IPS-18a (cell line): ENCODE measurements around the gene FAAP20.
A peak's percentile ranks its signal among the peaks of the same experiment; 100 is the strongest.

Source experiments
- H3K27ac ChIP-seq: one replicate; pipeline ENCODE4 v1.5.1; 2013; ENCODE audit warnings: low read length
- H3K27me3 ChIP-seq: one replicate; pipeline ENCODE4 v1.6.1; 2013; ENCODE audit warnings: mild to moderate bottlenecking, low read length; ENCODE audit not compliant: control insufficient read depth, insufficient read depth
- H3K36me3 ChIP-seq: one replicate; pipeline ENCODE4 v1.6.1; 2013; ENCODE audit warnings: low read depth, low read length; ENCODE audit not compliant: control insufficient read depth
- H3K4me1 ChIP-seq: one replicate; pipeline ENCODE4 v1.6.1; 2013; ENCODE audit warnings: low read depth, low read length; ENCODE audit not compliant: control insufficient read depth
- H3K4me3 ChIP-seq: one replicate; pipeline ENCODE4 v1.5.1; 2013; ENCODE audit warnings: low read length
- H3K9ac ChIP-seq: one replicate; pipeline ENCODE4 v1.6.1; 2013; ENCODE audit warnings: mild to moderate bottlenecking, low read length, moderate library complexity
- H3K9me3 ChIP-seq: one replicate; pipeline ENCODE4 v1.6.1; 2013; ENCODE audit warnings: low read depth, low read length; ENCODE audit not compliant: control insufficient read depth

Gene FAAP20

GRCh38 chr1:2228157-2228594 lies 33.6 kb upstream of the FAAP20 start, which contains the start of gene SKI:
TSS of gene SKI (plus strand) at chr1:2228319. CDS start at chr1:2228767, 448 bp downstream.
- Histone ChIP-seq H3K36me3 (no peaks in the 10 kb centered on the region), H3K9ac (peak within 1 kb of the TSS; percentile 56), H3K4me1 (peaks cover 10% of the 10 kb centered on the region), H3K9me3 (no peaks in the 10 kb centered on the region), H3K27me3 (no peaks in the 10 kb centered on the region), H3K4me3 (peak within 1 kb of the TSS; percentile 76), H3K27ac (no peak within 1 kb of the TSS)

GRCh38 chr1:2227346-2228156 lies 33.0 kb upstream of the FAAP20 start:
- Histone ChIP-seq H3K9me3 (no peaks in the 10 kb centered on the region), H3K4me1 (peaks cover 10% of the 10 kb centered on the region), H3K4me3 (peak overlapping the region; percentile 49), H3K27me3 (no peaks in the 10 kb centered on the region), H3K27ac (no peak overlapping the region), H3K36me3 (no peaks in the 10 kb centered on the region), H3K9ac (peak overlapping the region; percentile 56)

GRCh38 chr1:2226525-2227345 lies 32.2 kb upstream of the FAAP20 start:
- no peaks in the 10 kb centered on the region for H3K36me3 ChIP-seq
- H3K9ac ChIP-seq = peak overlapping the region; percentile 56
- peaks cover 8% of the 10 kb centered on the region for H3K4me1 ChIP-seq
- H3K27me3 ChIP-seq = no peaks in the 10 kb centered on the region
- H3K9me3 ChIP-seq = no peaks in the 10 kb centered on the region
- H3K27ac ChIP-seq = no peak overlapping the region
- peak overlapping the region; percentile 49 for H3K4me3 ChIP-seq

- Histone ChIP-seq H3K27me3 (no peaks in the 10 kb centered on the region), H3K27ac (no peak overlapping the region), H3K4me3 (no peak overlapping the region), H3K36me3 (no peaks in the 10 kb centered on the region), H3K4me1 (no peaks in the 10 kb centered on the region), H3K9me3 (no peaks in the 10 kb centered on the region), H3K9ac (no peak overlapping the region)
These were observed 30.3 kb upstream of the FAAP20 start for GRCh38 chr1:2224631-2225428.

- Histone ChIP-seq H3K4me1 (no peaks in the 10 kb centered on the region), H3K4me3 (no peak overlapping the region), H3K9ac (no peak overlapping the region), H3K36me3 (no peaks in the 10 kb centered on the region), H3K27ac (no peak overlapping the region), H3K9me3 (no peaks in the 10 kb centered on the region), H3K27me3 (no peaks in the 10 kb centered on the region)
These were observed 29.6 kb upstream of the FAAP20 start for GRCh38 chr1:2224170-2224584.

- Histone ChIP-seq H3K4me3 (no peak overlapping the region), H3K27me3 (no peaks in the 10 kb centered on the region), H3K36me3 (no peaks in the 10 kb centered on the region), H3K27ac (no peak overlapping the region), H3K9ac (no peak overlapping the region), H3K4me1 (no peaks in the 10 kb centered on the region), H3K9me3 (no peaks in the 10 kb centered on the region)
These were observed 26.7 kb upstream of the FAAP20 start for GRCh38 chr1:2221271-2221670.

- H3K27ac ChIP-seq = no peak overlapping the region
- H3K27me3 ChIP-seq = no peaks in the 10 kb centered on the region
- H3K4me1 ChIP-seq = peaks cover 7% of the 10 kb centered on the region
- H3K9ac ChIP-seq = no peak overlapping the region
- H3K36me3 ChIP-seq = no peaks in the 10 kb centered on the region
- H3K9me3 ChIP-seq = no peaks in the 10 kb centered on the region
- no peak overlapping the region for H3K4me3 ChIP-seq
These were observed 22.1 kb upstream of the FAAP20 start for GRCh38 chr1:2216767-2217058.

GRCh38 chr1:2215909-2216766 lies 21.6 kb upstream of the FAAP20 start:
- H3K4me3 ChIP-seq = no peak overlapping the region
- H3K9me3 ChIP-seq = no peaks in the 10 kb centered on the region
- no peak overlapping the region for H3K9ac ChIP-seq
- H3K27ac ChIP-seq = no peak overlapping the region
- peaks cover 7% of the 10 kb centered on the region for H3K4me1 ChIP-seq
- no peaks in the 10 kb centered on the region for H3K27me3 ChIP-seq
- H3K36me3 ChIP-seq = no peaks in the 10 kb centered on the region

GRCh38 chr1:2215329-2215728 lies 20.8 kb upstream of the FAAP20 start:
- Histone ChIP-seq H3K4me3 (no peak overlapping the region), H3K36me3 (no peaks in the 10 kb centered on the region), H3K9me3 (no peaks in the 10 kb centered on the region), H3K27me3 (no peaks in the 10 kb centered on the region), H3K9ac (no peak overlapping the region), H3K4me1 (peaks cover 7% of the 10 kb centered on the region), H3K27ac (no peak overlapping the region)

GRCh38 chr1:2214541-2215241 lies 20.1 kb upstream of the FAAP20 start:
- no peaks in the 10 kb centered on the region for H3K27me3 ChIP-seq
- no peak overlapping the region for H3K4me3 ChIP-seq
- H3K4me1 ChIP-seq = peaks cover 7% of the 10 kb centered on the region
- H3K36me3 ChIP-seq = no peaks in the 10 kb centered on the region
- H3K9ac ChIP-seq = no peak overlapping the region
- no peaks in the 10 kb centered on the region for H3K9me3 ChIP-seq
- H3K27ac ChIP-seq = no peak overlapping the region
